HG02623 (cell line): ENCODE results near the gene PHETA2.
"Not testable (repeated sequence)": the region's sequence is repeated elsewhere in the genome, so short reads cannot be mapped to it uniquely, and the experiment has no call there.

Experiments used
- ATAC-seq: cut with Tn5 transposase; IDR thresholded peaks from one replicate; pipeline ENCODE4 v1.9.1; 2021; ENCODE audit warnings: moderate library complexity; ENCODE audit not compliant: unreplicated experiment

PHETA2 gene

DNA sequence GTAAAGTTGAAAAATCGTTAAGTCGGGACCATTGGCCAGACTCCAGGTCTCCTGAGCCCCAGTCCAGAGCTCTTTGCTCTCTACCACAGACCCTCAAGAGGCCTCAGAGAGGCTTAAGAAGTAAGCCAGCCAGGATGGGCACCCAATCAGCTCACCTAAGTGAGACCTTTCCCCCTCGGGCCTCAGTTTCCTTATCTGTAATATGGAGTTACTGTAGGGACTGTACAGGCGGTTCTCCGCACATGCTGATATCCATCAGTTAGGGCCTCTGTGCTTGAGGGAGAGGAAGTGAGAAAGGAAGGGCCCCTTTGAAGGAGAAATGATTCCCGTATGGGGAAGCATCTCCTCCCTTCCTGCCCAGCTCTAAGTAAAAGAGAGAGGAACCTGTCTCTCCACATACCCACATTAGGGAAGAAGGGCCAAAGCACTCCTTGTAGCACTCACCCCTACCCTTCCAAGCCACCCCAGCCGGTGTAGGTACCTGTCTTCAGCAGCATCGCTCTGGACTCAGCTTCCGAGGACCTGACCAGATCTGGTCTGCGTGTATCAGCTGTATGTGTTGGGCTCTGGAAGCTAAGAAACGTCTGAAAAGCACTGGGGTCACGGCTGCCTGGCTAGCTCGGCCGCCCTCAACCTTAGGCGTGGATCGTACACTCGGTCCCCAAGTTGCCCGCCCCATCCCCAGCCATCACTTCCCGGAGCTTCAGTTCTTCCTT lies 4.1 kb upstream of the PHETA2 start:
- ATAC-seq: no peak

DNA sequence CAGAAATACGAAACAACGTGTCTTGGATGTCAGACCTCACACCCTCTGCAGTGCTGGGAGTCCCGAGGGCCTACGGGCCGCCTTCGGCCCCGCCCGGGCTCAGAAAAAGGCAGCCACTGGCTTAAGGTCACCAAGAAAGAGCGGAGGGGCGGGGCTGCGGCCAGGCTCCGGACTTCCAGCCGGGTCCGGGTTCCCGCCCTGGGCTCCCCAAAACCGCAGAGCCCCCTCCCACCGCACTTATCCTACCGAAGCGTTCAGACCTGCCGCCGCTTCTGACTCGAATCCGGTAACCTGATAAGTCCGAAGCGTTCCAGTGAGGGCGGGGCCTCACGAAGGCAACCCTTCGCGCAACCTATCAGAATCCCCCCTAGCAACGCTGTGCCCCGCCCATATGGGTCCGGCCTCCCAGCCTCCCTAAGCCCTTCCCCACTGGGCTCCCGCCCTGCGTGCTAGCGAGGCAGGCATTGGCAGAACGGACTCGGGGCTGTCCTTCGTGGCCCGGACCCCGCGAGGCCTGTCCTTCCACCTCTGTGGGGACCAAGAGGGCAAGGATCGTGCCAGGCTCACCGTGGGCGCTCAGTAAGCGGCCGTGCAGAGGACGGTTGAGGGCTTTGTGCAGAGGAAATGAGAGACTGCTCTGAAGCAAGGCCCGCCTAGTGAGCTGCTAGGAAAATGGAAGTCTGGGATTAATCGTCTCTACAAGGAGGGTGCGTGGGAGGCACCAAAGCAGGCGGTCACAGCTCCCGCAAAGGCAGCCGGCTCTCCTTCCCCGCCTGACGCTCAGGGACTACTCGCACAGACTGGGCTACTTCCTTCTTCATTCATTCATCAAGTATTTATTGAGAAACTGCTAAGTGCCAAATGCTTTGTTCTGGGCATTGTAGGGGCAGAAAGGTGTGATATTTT lies 3.3 kb upstream of the PHETA2 start, which contains the start of gene NAGA:
Gene NAGA, minus strand, starts transcription at position 296 of the 906 bp plus-strand sequence. CDS start 515 bp downstream, outside the sequence.
- ATAC-seq: peak; percentile 88

DNA sequence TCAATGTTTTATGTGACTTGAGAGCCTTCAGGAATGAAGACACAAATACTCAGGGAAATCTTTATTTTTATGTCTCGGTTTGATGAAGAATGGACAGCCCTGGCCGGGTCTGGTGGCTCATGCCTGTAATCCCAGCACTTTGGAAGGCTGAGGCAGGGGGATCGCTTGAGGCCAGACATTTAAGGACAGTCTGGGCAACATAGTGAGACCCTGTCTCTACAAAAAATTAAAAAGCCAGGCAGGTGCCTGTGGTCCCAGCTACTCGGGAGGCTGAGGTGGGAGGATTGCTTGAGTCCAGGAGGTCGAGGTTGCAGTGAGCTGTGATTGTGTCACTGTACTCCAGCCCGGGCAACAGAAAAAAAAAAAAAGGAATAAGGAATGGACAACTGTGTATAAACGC lies 2.5 kb upstream of the PHETA2 start:
- ATAC-seq: not testable (repeated sequence)

DNA sequence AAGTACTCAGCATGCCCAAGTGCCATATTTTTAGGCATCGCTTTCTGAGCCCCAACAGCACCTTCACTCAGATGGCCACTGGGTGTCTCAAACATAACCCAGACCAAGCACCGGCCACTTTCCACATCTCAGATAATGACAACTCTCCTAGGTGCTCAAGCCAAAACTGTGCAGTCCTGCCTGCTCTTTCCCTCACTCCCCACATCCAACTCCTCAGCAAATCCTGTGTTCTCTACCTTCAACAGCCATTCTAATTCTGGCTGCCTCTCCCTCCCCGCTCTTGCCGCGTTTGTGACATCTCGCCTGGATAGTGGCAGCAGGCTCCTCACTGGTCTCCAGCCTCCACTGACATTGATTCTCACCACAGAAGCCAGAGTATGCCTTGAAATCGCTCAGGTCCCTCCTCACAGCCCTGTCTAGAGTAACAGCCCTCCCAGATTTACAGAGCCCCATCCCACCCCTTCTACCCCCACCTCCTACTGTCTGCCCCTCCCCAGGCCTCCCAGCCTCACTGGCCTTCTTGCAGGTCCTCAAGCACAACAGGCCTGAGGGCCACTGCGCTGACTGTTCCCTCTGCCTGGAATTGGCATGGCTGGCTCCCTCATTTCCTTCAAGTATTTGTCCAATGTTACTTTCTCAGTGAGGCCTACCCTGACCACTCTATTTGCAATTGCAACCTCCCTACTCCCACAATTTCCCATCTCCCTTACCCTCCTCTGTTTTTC lies 1.3 kb upstream of the PHETA2 start:
- ATAC-seq: no peak

DNA sequence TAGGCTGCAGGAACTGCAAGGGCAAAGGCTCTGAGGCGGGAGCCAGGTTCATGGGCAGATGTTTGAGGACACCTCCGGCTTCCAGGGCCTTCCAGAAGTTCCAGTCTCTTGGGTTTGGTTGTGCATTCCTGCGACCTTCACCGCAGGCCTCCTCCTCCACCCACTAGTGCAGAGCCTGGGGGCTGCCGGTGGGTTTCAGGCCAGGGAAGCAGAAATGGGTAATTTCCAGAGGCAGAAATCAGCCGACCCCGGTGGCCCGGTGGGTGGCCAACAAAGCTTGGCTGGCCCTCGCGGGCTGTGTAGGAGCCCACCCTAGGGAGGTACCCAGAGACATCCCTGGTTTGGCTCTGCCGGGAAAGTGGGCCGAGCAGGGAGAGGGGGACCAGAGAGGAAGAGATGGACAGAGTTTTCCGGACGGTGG lies 417 bp upstream of the PHETA2 start:
- no peak for ATAC-seq

DNA sequence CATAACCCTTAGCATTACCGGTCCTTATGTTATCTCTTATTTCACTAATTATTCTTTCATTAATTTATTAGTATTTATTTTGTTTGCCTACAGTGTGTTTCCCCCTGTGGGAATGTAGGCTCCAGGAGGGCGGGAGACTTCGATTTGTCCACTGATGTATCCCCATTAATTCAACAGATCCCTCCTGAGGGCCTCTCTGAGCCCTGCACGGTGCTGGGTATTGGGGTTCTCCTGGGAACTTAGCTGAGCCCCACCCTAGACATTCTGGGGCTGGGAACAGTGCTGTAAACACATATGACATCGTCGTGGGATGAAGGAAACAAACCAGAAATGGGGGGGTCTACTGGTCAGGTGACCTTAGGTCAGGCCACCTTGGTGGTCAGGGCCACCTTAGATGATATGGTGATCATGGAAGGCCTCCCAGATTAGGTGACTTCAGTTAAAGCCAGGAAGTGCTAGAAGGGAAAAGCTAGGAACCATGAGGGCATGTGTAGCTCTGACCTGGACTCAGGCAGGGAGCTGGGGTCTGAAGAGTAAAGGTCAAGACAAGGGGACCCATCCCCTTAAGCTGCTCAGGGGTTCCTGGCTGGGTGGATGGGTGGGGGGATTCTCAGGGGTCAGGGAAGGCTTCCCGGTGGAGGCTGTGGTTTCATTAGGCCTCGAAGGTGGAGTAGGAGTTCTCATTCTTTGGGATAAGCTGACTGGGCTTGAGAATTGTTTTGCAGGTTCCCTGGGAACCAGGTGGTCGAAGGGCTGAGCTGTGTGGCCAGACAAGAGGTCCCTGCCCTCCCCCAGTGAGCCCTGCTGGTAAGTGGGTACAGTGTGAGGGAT lies 1.0 kb downstream of the PHETA2 start:
- ATAC-seq: no peak

DNA sequence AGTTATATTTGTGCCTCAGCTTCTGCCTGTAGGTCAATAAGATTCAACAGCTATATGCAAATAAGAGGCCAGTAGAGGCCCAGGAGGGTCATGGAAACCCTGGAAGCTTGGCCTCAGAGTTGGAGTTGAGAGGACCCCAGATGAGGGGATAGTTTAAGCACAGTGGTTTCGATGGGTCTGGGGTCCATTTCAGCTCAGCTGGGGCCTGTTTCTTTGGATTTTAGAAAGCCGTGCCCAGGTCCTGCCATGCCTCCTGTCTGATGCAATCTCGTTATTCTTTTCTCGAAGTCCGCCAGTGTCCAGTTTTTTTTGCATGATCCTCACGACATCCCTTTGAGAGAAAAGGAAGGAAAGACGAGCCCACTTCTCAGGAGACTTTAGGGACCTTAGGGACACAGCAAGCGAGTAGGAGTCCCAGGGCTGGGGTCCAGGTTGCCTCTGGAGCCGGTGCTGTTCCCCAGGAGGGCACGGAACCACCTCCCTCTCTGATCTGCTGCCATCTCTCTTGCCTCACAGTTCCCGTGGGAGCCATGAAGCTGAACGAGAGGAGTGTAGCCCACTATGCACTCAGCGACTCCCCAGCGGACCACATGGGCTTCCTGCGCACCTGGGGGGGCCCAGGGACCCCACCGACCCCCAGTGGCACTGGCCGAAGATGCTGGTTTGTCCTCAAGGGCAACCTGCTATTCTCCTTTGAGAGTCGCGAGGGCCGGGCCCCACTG lies 2.9 kb downstream of the PHETA2 start:
- no peak for ATAC-seq

DNA sequence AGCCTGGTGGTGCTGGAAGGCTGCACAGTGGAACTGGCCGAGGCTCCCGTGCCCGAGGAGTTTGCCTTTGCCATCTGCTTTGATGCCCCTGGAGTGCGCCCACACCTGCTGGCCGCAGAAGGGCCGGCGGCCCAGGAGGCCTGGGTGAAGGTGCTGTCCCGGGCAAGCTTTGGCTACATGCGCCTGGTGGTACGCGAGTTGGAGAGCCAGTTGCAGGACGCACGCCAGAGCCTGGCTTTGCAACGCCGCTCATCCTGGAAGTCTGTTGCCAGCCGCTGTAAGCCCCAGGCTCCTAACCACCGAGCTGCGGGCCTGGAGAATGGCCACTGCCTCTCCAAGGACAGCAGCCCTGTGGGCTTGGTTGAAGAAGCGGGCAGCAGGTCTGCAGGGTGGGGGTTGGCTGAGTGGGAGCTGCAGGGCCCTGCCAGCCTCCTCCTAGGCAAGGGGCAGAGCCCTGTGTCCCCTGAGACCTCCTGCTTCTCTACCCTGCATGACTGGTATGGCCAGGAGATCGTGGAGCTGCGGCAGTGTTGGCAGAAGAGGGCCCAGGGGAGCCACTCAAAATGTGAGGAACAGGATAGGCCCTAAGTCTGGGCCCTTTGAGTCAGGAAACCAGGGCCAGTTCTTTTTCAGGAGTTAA lies 3.6 kb downstream of the PHETA2 start:
- no peak for ATAC-seq

DNA sequence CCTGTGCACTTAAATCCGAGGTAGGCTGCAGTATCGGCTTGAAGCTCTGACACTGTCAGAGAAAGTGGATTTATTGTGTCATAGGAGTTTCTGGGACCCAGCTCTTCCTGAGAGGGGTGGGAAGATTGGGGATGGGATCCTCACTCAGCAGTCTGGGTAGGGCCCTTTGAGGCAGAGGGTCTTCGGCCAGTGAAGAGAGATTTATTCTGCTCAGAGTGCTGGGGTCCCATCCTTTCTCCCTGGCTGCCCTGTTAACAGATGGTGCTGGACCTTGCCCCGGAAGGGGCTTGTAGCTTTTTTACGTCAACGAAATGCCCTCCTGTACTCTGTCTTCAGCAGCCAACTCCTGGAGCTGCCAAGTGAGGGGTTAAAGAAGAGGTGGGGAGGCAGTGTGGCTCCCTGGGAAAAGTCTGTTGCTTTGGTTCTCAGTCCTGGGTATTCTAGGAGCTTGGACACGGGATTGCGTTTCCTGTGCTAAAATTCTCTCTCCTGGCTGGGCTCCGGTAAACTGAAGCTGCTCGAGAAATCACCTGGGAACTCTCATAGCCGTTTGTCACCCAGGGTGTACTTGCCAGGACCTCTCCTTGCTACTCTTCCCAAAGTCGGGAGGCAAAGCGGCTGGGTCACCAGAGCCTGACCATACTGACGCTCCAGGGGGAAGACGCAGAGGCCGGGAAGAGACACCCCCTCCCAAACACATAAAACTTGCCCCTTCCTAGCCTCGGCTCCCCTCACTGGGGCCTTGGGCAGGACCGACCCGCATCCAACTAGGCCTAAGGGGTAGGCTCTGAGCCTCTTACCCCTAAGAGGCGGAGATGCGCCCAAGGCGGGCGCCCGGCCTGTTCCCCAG lies 4.6 kb downstream of the PHETA2 start:
- ATAC-seq: no peak

DNA sequence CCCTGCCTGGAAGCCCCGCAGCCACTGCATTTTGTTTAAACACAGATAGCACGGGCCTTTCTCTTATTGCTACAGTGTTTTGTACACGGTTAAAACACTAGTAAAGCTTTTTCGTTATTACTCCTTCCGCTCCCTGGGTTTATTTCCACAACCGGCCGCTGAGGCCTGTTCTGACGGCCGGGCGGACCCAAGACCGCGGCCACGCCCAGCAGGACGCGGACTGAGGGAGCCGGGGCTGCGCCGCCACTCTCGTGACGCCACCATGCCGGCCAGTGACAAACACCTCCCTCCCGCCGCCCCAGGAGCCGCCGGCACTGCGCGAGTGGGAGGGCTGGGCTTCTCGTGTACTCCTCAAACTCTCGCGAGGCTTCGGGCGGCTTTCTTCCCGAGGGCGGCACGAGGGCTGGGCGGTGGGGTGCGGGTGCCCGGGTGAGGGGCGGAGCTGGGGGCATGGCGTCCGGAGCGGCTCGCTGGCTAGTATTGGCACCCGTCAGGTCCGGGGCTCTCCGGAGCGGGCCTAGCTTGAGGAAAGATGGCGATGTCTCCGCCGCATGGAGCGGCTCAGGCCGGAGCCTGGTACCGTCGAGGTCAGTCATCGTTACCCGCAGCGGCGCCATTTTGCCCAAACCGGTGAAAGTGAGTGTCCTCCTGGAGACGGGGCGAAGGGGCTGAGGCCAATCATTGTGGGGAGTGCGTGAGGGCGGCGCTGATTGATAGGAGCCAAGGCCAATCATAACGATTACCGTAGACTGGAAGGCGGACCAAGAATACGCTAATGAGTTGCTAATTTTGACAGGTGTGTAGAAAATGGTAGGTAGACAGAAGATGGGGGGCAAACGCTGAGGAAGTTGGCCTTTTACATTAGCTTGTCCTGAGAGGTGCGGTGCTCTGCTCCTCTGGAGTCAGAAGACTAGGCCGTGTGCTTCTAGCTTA lies 5.5 kb downstream of the PHETA2 start, which contains the start of gene SMDT1:
Gene SMDT1, plus strand, starts transcription at position 382 of the 933 bp plus-strand sequence. Its CDS starts 69 bp downstream, at position 451.
- ATAC-seq: peak; percentile 81

DNA sequence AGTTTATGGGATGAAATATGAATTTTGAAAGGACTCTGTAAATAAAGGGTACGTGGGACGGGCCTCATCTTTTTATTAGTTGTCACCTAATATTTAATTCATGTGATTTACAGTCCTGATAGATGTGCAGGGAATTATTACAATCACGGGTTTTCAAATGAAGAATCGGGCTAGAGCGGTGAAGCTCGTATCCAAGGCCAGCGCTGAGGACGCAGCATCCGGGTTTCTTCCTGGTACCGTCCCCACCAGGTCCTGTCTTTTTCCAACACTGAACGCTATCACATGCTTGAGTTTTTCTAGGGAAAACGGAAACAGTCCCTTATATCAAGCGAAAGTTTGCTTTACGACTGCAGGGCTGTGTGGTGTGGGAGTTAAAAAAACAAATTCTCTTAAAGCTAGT lies 6.2 kb downstream of the PHETA2 start:
- ATAC-seq: no peak

DNA sequence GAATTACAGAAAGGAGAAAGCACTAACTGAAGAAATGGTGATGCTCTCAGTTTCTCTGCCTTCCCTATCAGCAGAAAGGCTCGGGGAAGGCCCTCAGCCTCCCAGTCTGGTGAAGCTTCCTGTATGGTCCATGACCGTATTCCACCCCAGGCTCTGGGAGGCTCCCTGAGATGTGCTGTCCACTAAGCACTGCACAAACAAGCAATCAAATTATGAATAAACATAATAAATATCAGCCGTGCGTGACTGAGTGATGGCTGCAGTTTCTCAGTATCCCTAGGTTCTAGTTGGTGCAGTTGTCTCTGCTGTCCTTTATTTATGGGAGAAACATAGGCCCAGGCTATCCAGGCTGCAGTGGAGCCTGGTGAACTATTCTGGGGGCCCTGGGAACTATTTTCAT lies 9.1 kb downstream of the PHETA2 start:
- no peak for ATAC-seq

DNA sequence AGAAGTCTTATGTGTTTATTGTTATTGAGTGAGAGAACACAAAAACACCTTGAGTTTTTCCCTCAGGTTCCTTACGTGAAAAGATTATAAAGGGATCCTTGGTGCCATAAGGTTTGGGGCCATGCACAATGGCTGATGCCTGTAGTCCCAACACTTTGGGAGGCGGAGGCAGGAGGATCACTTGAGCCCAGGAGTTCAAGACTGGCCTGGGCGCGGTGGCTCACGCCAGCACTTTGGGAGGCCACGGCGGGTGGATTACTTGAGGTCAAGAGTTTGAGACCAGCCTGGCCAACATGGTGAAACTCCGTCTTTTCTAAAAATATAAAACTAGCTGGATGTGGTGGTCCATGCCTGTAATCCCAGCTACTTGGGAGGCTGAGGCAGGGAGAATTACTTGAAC lies 10.8 kb downstream of the PHETA2 start:
- no peak for ATAC-seq

DNA sequence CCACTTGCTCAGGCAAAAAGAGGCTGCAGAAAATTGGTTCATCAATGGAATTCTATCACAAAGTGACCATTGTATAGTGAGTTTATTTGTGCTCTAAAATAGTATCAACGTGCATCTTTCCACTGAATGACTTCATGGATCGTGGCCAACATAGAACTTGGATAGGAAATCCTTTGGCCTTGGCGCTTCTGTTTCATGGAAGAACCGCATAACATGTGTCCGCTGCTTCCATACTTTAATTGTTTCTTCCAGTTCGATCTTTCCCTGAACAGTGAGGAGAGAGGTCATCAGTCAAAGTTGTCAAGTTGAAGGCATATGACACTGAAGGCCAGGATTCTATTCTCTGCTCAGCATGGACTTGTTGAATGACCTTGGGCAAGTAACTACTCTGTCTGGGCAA lies 12.0 kb downstream of the PHETA2 start:
- ATAC-seq: no peak

DNA sequence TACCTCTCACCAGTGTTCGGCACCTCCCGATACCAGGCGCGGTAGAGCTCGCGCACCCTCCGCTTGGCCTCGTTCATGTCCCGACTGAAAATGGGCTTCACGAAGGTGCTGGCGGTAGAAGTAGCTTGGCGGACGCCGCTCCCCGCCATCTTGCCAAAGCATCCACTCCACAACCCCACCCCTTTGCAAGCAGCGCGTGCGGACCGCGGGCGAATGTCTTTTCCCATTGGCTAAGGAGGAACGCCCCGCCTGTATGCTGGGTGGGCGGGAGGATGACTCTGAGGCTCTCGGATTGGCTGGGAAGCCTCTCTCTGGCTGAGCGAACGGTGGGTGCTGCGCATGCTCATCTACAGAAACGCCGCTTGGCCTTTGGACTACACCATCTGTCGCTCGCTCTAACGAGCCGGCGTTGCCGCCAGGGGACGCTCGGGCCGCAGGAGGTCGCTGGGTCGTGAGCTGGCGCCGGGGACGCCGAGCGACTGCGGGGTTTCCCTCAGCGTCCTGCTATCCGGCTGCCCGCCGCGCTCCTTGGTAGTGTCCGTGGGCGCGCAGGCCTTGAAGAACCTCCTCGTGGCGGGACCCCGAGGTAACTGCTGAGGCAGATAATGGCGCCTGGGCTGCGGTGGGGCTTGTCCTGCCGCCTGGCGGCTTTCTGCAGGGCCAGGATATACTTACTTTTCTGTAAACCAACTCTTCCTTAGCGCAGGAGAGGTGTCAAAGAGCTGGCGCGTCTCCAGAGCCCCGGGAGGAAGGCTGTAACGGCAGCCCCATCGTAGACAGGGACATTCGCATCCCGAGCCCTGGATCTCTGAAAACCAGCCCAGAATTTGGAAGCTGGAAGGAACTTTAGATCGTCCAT lies 16.8 kb downstream of the PHETA2 start, which contains the start of gene NDUFA6:
Gene NDUFA6, minus strand, starts transcription at position 177 of the 859 bp plus-strand sequence. Its CDS starts 28 bp downstream, at position 149.
- ATAC-seq: peak; percentile 95

DNA sequence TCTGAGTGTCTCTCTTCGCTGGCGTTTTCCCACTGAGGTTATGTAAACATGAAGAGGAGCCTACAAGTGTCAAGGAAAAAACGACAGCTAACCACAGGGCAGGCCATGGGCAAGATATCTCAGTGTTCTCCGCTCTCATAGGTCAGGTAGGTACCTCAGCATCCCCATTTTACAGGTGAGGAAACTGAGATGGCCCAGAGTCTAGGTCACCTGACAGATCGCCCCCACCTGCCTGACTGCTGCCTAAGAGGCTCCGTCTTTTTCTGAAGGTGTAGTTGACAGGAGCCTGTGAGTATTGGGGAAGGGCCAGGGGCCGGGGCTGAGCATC lies 17.4 kb downstream of the PHETA2 start:
- no peak for ATAC-seq
